ENCODE data around the gene COL11A2. TPM values are rescaled to one million over a fixed set of nuclear protein-coding genes. Genes with fewer than 3 reads are reported as not detected.

Gene COL11A2
- total RNA-seq, 1 donor from 2014 or later: 0.47 TPM

- Mint-ChIP-seq H3K9me3 (no peaks in the 10 kb centered on the region), H3K27ac (peak overlapping the region; percentile 96), H3K36me3 (ENCODE audit: low read depth) (peaks cover 56% of the 10 kb centered on the region), H3K4me1 (peaks cover 80% of the 10 kb centered on the region), H3K4me3 (peak overlapping the region; percentile 99), H3K27me3 (no peaks in the 10 kb centered on the region)
- ATAC-seq (ENCODE audit: low read depth) (no peak), DNase-seq (no peak)
- ChIA-PET POLR2A (no interaction called here), CTCF (no interaction called here)
- TF ChIP-seq CTCF (IDR thresholded peaks at IDR 0.05): no peak
- intact Hi-C loops (cut with micrococcal nuclease): loop anchor here (2.0 to 10.0 kb wide), 5 partner anchors 88 to 1226 kb away; partner anchors contain the start of genes AGPAT1, DXO, HLA-DOA and RNF5
Observed at GRCh38 chr6:33201147-33201545, 8.9 kb upstream of the COL11A2 start.

GRCh38 chr6:33200219-33201146 is 8.2 kb upstream of the COL11A2 start, which contains the start of the genes RXRB and SLC39A7:
RXRB (minus strand) TSS chr6:33200665; CDS start chr6:33200476, 189 bp downstream.
SLC39A7 (plus strand) TSS chr6:33200867; CDS start chr6:33201246, 379 bp downstream.
- ChIA-PET CTCF (no interaction called here), POLR2A (interaction anchor here (0.7 to 3.4 kb wide), 17 partner anchors 8 to 1554 kb away, joined by 3 to 36 read pairs (median 6); partner anchors contain the start of genes CUTA, RGL2, RING1 and RPS18)
- H3K4me3 Mint-ChIP-seq: peak within 1 kb of the TSS; percentile 99
- DNase-seq: peak; percentile 89
- H3K9me3 Mint-ChIP-seq: no peaks in the 10 kb centered on the region
- no peaks in the 10 kb centered on the region for H3K27me3 Mint-ChIP-seq
- no peak for TF ChIP-seq CTCF (IDR thresholded peaks at IDR 0.05)
- intact Hi-C loops (cut with micrococcal nuclease): loop anchor here (1.0 to 10.0 kb wide), 13 partner anchors 8 to 1226 kb away; partner anchors contain the start of genes AGPAT1, CUTA, DXO and HLA-DOA
- peak; percentile 74 for ATAC-seq (ENCODE audit: low read depth)
- H3K36me3 Mint-ChIP-seq (ENCODE audit: low read depth): peaks cover 63% of the 10 kb centered on the region
- peaks cover 75% of the 10 kb centered on the region for H3K4me1 Mint-ChIP-seq
- H3K27ac Mint-ChIP-seq: peak within 1 kb of the TSS; percentile 96

- ATAC-seq (ENCODE audit: low read depth) (peak; percentile 12), DNase-seq (no peak)
- CTCF ChIA-PET: no interaction called here
- peak overlapping the region; percentile 96 for H3K27ac Mint-ChIP-seq
- TF ChIP-seq CTCF (IDR thresholded peaks at IDR 0.05): no peak
- intact Hi-C loops (cut with micrococcal nuclease): loop anchor here (1.0 to 10.0 kb wide), 13 partner anchors 9 to 1225 kb away; partner anchors contain the start of genes AGPAT1, CUTA, DXO and HLA-DOA
- no peaks in the 10 kb centered on the region for H3K9me3 Mint-ChIP-seq
- peaks cover 70% of the 10 kb centered on the region for H3K36me3 Mint-ChIP-seq (ENCODE audit: low read depth)
- POLR2A ChIA-PET: interaction anchor here (0.6 to 3.4 kb wide), 20 partner anchors 8 to 1553 kb away, joined by 3 to 36 read pairs (median 6); partner anchors contain the start of genes CUTA, RGL2, RING1 and RPS18
- peak overlapping the region; percentile 99 for H3K4me3 Mint-ChIP-seq
- no peaks in the 10 kb centered on the region for H3K27me3 Mint-ChIP-seq
- H3K4me1 Mint-ChIP-seq: peaks cover 69% of the 10 kb centered on the region
Observed at GRCh38 chr6:33199687-33200218, 7.5 kb upstream of the COL11A2 start.

- TF ChIP-seq CTCF (IDR thresholded peaks at IDR 0.05): no peak
- H3K36me3 Mint-ChIP-seq (ENCODE audit: low read depth): peaks cover 78% of the 10 kb centered on the region
- intact Hi-C loops (cut with micrococcal nuclease): no loop called here
- peaks cover 64% of the 10 kb centered on the region for H3K4me1 Mint-ChIP-seq
- no peak for DNase-seq
- CTCF ChIA-PET: interaction anchor here (1.2 to 2.7 kb wide), 2 partner anchors 37 to 80 kb away, joined by 3 to 13 read pairs; no protein-coding TSS in a partner anchor
- ATAC-seq (ENCODE audit: low read depth): no peak
- H3K9me3 Mint-ChIP-seq: no peaks in the 10 kb centered on the region
- peak overlapping the region; percentile 96 for H3K27ac Mint-ChIP-seq
- H3K27me3 Mint-ChIP-seq: no peaks in the 10 kb centered on the region
- H3K4me3 Mint-ChIP-seq: peak overlapping the region; percentile 99
- POLR2A ChIA-PET: interaction anchor here (0.7 to 3.4 kb wide), 6 partner anchors 10 to 228 kb away, joined by 3 to 36 read pairs (median 8); partner anchors contain the start of genes RING1, WDR46 and ZBTB22
Observed at GRCh38 chr6:33198853-33199436, 6.7 kb upstream of the COL11A2 start.
